ENCODE results near the gene TRIM44.
A peak's percentile ranks its signal among the peaks of the same experiment; 100 is the strongest.
"Not testable (repeated sequence)": the region's sequence is repeated elsewhere in the genome, so short reads cannot be mapped to it uniquely, and the experiment has no call there.

Gene TRIM44

DNA sequence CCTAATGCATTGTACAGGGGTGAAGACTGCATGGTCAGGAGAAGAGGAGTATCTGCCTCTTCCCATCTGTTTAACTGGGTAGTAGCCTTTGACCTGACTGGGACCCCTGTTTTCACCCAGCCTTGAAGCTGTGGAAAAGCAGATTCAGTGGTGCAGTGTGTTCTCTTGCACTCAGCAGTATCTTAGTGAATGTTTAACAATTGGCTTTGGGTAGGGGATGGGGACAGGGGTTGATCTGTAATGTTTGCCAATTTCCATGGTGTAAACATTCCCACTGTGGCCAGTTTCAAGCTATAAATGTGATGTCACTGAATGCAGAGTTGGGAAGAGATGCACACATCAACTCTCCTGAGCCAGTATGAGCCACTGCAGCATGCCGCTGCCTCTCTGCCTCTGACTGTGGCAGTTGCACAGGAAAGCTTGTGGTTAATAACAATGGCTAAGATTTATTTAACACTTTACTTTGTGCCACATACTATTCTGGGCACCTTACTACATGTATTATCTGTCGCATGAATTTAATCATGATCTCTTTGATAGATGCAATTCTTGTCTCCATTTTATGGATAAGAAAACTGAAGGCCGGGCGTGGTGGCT lies 28.6 kb upstream of the TRIM44 start:
- DNase-seq = no peak

GRCh38 chr11:35635933-35636332 lies 26.6 kb upstream of the TRIM44 start:
- no peak for DNase-seq

DNA sequence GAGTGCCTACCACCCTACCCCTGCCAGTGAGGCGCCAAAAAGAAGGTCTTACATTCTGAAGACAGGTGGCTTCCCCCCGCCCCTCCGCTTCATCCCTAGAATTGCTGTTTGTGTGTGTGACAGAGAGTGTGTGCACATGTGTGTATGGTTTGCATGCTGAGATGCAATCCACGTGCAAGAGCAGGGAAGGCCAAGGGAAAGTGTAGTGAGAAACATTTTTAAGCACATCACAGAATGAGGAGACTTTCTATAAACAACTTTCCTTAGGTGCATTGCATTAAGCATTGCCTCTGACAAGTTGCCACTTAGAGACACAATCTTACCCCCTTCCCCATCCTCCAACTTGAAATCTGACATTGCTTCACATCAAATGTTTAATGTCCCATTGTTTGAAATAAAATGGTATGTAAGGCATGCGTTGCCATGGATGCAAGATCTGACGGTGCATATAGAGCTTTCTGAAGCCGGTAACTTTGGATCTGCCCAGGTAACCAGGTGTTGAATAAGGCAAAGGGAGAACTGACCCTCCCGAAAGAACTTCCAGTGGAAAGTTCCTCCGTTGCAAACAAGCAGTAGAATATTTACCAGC lies 22.9 kb upstream of the TRIM44 start:
- DNase-seq = no peak

- DNase-seq = no peak
These were observed 21.2 kb upstream of the TRIM44 start for GRCh38 chr11:35641171-35641897.

- DNase-seq = no peak
These were observed 20.6 kb upstream of the TRIM44 start for GRCh38 chr11:35641964-35642363.

DNA sequence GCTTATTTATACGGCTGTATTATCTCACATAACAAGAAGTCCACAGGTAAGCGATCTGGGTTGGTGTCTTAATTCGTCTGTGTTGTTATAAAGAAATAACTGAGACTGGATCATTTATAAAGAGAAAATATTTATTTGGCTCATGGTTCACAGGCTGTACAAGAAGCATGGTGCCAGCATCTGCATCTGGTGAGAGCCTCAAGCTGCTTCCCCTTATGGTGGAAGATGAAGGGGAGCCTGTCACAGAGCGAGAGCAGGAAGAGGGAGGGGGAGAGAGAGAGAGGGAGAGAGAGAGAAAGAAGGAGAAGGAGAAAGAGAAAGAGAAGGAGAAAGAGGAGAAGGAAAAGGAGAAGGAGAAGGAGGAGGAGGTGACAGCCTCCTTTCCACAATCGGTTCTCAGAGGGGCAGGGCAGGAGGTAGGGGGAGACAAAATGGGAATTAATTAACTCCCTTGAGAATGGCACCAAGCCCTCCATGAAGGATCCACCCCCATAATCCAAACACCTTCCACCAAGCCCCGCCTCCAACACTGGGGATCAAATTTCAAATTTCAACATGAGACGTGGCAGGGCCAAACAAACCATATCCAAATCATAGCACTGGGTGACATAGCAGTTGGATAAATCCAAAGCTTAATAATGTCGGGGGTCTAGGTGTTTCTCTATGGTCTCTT lies 15.0 kb upstream of the TRIM44 start:
- DNase-seq = no peak

DNA sequence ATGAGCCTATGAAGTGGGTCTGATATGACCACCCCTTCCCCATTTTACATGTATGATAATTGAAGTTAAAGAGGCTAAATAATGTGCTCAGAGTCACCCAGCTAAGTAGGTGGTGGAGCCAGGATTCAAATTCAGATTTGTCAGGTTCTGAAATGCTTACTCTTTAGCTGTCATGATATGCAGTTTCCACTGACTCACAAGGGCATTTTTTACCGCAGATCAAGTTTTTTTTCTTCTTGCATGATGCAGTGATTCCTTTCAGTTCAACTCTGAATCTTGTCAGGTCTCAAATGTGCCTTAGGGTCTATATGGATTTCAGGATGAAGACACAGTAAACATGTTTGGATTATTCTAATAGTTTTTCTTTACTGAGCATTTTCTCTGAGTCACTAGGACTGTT lies 12.6 kb upstream of the TRIM44 start:
- DNase-seq = no peak

- no peak for DNase-seq
These were observed 12.1 kb upstream of the TRIM44 start for GRCh38 chr11:35650467-35650866.

DNA sequence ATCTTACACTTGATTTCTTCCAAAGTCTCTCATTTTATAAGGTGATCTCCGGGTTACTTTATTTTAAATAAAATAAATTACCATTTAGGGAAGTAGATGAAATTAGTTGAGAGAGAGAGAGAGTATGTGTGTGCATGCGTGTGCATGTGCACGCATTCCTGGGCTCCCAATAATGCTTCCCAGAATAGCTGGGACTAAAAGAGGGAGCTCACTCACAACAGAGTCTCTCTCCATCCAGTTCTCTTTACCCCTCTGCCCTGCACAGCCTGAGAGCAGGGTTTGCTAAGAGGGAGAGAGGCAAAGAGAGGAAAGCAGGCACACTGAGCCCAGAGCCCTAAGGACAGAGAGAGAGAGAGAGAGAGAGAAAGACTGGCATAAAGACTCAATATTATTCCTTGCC lies 11.3 kb upstream of the TRIM44 start:
- DNase-seq = no peak

GRCh38 chr11:35652786-35653185 lies 9.8 kb upstream of the TRIM44 start:
- not testable (repeated sequence) for DNase-seq

GRCh38 chr11:35654711-35655110 lies 7.9 kb upstream of the TRIM44 start:
- DNase-seq = no peak

DNA sequence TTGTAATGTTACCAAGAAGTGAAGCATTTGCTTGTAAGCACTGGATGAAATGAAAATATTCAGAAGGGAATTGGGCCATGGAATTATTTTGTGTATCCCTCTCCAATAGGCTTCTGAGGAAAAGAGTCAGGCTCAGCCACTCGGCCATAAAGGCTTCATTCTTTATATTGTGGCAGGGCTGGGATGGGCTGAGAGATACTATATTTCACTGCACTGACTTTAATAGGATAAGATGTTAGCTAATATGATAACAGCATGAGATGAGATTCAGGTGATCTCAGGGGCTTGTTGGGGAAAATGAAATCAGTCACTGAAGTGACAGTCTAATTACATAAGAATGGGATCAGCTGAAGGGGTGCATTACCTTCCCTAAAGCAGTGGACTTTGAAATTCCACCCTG lies 7.3 kb upstream of the TRIM44 start:
- no peak for DNase-seq

DNA sequence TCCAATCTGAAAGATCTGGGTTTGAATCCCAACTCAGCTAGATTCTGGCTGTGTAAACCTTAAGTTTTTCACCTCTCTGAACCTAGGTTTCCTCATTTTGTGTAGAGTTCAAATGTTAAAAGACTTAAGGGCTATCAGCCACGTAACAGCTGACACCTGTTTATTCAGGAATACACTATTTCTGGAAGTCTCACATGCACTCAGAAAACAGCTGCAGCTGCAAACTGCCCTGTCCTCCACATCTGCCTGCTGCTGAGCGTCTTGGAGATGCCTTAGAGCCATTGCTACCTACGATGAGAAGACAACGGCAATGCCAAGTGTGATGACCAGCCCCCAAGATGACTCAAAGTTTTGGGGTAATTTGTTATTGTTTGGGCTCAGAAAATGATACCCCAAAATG lies 6.7 kb upstream of the TRIM44 start:
- DNase-seq = no peak

DNA sequence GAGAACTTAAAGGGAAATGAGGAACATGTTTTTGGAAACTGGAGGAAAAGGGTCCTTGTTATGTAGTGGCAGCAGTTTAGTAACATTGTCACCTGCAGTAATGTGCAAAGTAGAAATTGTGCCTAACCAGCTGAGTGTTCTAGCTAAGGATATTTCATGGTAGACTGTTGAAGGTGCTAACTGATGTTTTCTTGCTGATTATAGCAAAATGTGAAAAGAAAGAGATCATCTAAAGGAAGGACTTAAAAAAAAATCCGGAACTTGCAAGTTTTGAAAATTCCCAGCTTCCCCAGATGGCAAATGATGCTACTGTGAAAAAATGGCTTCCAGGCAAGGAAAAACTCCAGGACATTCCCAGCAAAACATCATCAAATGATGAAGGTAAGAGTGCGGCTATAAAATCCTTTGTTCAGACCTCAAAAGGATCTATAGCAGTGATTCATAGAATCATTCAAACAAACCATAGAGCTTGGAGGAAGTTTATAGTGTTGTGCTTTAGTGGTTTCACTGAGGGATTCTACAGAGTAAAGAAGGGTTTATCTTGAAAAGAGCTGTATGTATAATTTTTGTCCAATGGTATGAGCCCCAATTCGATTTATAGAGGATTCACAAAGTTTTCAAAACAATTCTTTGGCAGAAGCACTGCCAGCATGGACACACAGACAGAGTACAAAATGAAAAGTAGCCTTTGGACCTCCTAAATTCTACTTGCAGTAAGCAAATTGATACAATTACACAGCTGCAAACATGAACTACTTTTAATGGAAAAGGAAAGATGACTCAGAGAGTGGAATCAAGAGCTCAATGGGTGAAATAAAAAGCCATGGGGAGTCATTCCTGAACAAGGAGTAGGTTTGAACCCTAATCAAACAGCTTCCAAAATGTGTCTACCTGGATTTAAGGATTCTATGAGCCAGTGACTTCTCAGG lies 4.3 kb upstream of the TRIM44 start:
- DNase-seq = no peak

GRCh38 chr11:35661534-35661933 lies 1.0 kb upstream of the TRIM44 start:
- no peak for DNase-seq

GRCh38 chr11:35662061-35662648 lies 420 bp upstream of the TRIM44 start:
- DNase-seq = peak; percentile 22

GRCh38 chr11:35663408-35663702 lies 780 bp downstream of the TRIM44 start:
- DNase-seq = no peak

- DNase-seq = no peak
These were observed 2.4 kb downstream of the TRIM44 start for GRCh38 chr11:35664977-35665441.

- no peak for DNase-seq
These were observed 4.7 kb downstream of the TRIM44 start for GRCh38 chr11:35667257-35667656.

- not testable (repeated sequence) for DNase-seq
These were observed 5.8 kb downstream of the TRIM44 start for GRCh38 chr11:35668350-35668749.

- DNase-seq = no peak
These were observed 9.0 kb downstream of the TRIM44 start for GRCh38 chr11:35671396-35672127.

DNA sequence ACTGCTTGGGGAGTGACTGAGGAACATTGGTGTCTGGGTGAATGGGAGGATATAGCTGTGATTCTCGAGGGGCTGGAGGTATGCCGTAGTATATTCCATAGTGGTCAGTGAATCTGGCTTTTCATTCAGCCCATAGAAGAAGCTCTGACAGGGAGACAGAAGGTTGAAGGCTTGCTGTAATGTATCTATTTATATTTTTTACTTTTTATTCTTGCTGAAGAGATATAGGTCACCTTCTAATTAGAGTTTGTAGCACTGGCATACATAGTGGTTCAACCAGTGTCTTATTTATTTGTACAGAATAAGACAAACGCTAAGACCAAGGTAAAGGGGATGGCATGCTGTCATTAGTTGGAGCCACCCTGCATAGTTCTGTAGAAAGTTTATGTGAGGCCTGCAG lies 10.0 kb downstream of the TRIM44 start:
- DNase-seq = no peak
